NCI-H1436 treated with DMSO at 0.1 percent for 48 hours (cell line): ENCODE measurements around the gene KSR1.
"Not testable (repeated sequence)": the region's sequence is repeated elsewhere in the genome, so short reads cannot be mapped to it uniquely, and the experiment has no call there.

ENCODE experiments used
- DNase-seq: peaks from one replicate; lab custom pipeline; 2025; lab: John Stamatoyannopoulos, UW

Gene KSR1

GRCh38 chr17:27657620-27658019, 201.4 kb downstream of the KSR1 start:
- DNase-seq: no peak

GRCh38 chr17:27659683-27660082, 203.4 kb downstream of the KSR1 start:
- no peak for DNase-seq

- DNase-seq: no peak
These were observed 204.2 kb downstream of the KSR1 start for GRCh38 chr17:27660436-27660835.

GRCh38 chr17:27663936-27664605, 207.8 kb downstream of the KSR1 start:
- no peak for DNase-seq

GRCh38 chr17:27664606-27664965, 208.3 kb downstream of the KSR1 start:
- DNase-seq: no peak

- DNase-seq: no peak
These were observed 209.3 kb downstream of the KSR1 start for GRCh38 chr17:27665549-27665948.

GRCh38 chr17:27666270-27666669, 210.0 kb downstream of the KSR1 start:
- DNase-seq: not testable (repeated sequence)

- no peak for DNase-seq
These were observed 210.7 kb downstream of the KSR1 start for GRCh38 chr17:27666831-27667560.

GRCh38 chr17:27667656-27668487, 211.6 kb downstream of the KSR1 start:
- no peak for DNase-seq

GRCh38 chr17:27668488-27668823, 212.2 kb downstream of the KSR1 start:
- no peak for DNase-seq

- DNase-seq: no peak
These were observed 212.9 kb downstream of the KSR1 start for GRCh38 chr17:27669136-27669535.

- no peak for DNase-seq
These were observed 213.6 kb downstream of the KSR1 start for GRCh38 chr17:27669850-27670249.

- no peak for DNase-seq
These were observed 214.7 kb downstream of the KSR1 start for GRCh38 chr17:27670791-27671590.

- no peak for DNase-seq
These were observed 215.3 kb downstream of the KSR1 start for GRCh38 chr17:27671591-27671910.

- not testable (repeated sequence) for DNase-seq
These were observed 215.8 kb downstream of the KSR1 start for GRCh38 chr17:27671977-27672480.

- no peak for DNase-seq
These were observed 218.1 kb downstream of the KSR1 start for GRCh38 chr17:27674335-27674734.
